Ecto neural progenitor cell (in vitro differentiated cells): ENCODE results near the gene WDR75.
"Not testable (repeated sequence)": the region's sequence is repeated elsewhere in the genome, so short reads cannot be mapped to it uniquely, and the experiment has no call there.

ENCODE experiments used
- DNase-seq: peaks from one replicate; pipeline ENCODE4 v3.0.0-alpha.2; 2018; ENCODE audit warnings: low spot score

The WDR75 gene

DNA sequence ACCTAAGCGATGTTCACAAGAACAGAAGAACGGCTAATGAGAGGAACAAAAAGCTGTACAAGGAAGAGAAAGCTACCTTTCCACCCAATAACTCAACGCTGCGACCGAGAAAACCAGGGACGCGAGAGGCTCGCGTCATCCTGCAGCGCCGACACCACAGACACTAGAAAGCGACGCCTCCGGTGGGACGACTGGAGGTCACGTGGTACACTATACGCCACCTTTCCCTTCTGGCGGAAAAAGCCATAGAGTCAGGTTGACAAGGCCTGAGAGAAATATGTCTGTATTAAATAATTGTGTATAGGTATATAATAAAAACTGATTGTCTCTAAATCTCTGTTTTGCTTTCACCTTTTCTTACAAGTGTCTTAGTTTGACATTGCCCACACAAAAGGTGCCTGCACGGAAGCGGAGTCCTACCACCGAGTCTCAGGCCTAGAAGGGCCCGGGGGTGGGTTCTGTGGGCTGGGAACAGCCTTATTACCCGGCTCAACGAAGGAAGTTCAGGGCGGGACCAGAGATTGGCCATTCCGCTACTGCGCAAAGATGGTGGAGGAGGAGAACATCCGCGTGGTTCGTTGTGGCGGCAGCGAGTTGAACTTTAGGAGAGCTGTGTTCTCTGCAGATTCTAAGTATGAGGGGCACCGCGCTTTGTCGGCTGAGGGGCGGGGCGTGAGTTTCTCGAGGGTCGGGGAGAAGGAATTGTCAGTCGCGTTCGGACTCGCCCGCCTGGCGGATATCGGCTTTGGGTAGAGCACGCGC, at the start of gene WDR75:
WDR75 (plus strand) TSS at position 528 of the 762 bp plus-strand sequence; CDS start at position 547, 19 bp downstream.
- DNase-seq, result peak; percentile 91

DNA sequence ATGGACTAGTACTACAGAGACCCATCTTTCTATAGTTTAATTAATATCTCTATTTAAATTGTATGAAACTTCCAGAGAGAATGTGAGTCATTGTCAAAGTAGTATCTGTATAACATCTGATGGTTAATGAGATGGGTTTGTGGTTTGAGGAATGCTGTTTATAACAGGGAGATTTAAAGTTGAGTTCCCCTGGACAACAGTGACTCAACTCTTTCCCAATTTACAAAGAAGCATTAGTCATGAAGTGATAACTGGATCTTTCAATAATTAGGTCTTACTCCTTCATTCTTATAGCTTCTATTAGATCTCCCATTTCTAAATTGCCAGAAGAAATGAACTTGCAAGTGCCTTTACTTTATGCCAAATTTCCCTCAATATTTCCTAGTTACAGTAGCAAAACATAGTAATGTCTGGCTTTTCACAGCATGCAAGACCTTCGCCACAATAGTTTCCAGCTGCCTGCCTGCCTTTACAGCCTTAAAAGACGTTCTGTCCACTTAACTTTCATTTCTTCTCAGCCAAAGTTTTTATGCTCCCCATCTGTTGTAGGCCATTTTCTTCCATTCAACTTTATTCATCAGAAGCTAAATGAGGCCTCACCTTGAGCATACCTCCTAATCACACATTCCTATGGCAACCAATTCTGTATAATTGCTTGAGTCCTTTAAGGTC, 47.7 kb upstream of the WDR75 start:
- no peak for DNase-seq

DNA sequence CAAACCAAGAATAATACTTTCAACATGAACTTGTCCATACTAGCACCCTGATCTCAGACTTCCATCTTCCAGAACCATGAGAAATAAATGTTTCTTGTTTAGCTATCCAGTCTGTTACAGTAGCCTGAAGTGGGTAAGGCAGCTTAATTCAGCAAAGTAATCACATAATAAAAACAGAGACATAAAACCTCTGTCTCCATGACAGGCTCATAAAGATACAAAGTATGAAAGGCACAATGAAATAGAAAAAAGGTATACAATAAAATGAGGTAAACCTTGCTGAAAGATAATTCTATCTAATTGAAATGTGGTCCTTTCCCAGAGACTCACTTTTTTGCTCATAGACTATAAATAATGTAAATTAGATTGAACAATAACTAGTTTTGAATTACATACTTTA, 46.7 kb upstream of the WDR75 start:
- DNase-seq, result no peak

DNA sequence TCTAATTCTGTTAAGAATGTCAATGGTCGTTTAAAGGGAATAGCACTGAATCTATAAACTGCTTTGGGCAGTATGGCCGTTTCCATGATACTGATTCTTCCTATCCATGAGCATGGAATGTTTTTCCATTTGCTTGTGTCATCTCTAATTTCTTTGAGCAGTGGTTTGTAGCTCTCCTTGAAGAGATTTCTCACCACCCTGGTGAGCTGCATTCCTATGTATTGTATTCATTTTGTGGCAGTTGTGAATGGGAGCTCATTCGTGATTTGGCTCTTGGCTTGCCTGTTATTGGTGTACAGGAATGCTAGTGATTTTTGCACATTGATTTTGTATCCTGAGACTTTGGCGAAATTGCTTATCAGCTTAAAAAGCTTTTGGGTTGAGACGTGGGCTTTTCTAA, 38.3 kb upstream of the WDR75 start:
- no peak for DNase-seq

DNA sequence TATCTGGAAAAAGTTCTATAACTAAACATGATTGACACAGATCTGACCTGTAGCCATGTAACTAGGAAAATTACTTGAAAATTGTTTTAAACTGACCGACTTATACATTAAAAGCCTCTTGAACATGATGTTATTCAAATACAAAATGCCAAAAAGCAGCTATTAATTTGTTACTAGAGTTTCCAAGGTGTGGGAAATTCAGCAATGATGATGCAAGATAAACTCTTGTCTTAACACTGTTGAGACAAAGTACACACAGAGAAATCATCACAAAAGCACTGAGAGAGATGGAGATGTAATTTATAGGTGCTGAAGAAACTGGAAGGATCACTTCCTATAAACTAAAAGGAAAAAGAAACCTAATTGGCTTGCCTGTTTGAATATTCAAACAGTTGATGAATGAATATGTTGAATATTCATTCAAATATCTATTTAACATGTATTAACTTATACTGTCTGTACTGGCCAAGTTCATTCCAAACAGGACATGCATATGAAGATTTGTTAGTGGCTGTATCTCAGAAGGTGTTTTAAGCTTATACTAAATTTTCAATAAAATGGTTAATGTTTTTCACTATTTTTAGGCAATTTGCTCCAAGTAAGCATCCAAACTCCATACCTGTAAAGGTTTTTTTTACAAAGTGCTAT, 34.6 kb upstream of the WDR75 start:
- no peak for DNase-seq

DNA sequence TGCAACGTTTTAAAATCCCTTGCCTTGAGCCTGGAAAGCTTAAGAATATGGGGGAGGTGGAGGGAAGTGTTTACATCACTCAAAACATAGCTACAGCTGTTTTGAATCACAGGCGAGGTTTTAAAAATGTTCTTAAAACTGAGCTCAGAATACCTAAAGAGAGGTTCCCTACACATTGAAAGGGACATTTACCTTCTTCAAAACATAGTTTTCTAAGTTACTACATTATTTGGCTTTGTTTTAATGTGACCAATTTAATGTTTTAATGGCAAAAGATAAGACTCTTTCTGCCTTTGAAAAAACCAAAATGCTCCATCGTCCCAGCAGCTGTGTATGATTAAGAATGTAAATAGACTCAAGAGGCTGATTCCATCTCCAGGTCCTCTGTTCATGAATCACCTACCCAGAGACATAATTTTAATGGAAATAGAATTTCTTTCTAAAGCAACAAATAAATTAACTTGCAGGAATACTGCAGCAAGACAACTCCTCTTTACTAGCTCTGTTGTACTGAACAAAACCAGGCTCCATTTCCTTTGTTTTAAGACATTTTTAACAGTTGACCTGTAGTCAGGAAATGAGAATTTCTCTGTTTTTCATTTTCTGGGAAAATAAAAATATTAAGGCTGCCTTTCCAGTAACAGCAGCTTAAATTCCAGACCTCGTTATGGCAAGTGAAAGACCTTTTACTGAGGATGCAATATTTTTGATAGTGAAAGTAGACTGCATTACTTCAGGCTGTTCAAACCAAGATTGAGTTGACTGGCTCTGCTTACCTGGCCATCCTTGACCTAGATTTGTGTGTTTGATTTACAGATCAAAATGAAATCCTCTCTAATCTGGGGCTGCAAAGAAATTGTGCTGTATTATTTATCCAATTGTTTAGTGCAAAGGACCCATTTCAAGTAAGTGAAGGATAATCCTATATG, 33.7 kb upstream of the WDR75 start:
- no peak for DNase-seq

DNA sequence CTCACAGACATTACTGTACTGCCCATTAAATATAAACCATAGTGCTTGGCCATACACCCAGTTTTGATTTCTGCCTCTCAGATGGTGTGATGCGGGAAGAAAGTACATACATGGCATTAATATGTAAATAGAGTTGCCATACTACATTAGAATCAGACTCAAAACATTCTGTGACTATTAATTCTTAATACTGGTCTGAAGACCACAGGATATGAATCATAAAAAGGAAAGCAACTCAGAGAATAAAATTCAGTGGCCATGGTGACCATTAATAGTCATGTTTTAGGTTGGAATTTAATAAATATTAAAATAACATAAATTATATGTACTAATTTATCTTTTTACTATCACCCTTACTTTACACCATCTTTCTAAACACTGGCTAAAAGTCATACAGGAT, 33.0 kb upstream of the WDR75 start:
- no peak for DNase-seq

DNA sequence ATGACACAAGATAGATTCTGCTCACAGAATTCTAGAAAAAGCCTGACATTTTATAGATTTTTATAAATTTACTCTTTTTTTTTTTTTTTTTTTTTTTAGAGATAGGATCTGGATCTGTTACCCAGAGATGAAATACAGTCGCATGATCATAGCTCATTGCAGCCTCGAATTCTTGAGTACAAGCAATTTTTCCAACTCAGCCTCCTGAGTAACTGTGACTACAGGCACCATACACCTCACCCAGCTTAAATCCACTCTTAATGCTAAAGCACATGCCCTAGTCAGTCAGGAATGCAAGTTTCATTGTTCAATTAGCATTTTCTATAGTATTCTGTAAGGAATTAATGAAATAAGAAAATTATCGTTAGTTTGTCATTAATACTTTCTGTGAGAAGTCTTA, 32.1 kb upstream of the WDR75 start:
- no peak for DNase-seq

DNA sequence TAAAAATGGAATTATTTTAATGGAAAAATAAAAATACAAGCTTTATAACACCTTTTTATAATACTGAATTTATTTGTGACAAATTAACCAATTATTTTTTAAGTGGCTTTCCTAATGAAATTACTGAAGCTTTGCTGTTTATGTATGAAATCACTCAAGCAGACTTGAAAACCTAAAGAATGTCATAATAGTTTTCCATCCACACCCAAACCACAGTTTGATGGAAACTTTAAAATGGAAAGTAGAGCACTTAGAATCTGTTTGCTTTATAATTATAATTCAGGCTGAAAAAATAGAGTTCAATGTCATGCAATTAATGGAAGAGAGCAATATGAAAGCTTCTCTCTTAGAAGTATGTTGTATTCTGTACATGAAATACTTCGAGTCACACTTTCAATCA, 31.6 kb upstream of the WDR75 start:
- DNase-seq, result no peak

DNA sequence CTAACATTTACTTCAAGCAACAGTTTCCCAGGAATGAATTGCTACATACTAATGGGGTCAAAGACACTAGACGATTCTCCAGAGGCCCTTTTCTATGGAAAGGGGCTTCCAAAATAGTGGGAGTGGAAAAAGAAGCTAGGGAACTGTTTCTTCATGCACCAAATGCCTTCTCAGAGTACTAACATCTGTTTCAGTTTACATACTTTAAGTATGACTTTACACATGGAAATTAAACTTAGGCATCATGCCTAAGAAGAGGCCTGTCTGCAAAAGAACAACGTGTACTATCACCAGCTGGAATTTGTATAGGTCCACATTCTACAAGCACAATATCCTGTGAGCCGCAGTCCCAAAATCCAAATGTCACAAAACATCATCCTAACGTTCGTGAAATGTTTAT, 29.4 kb upstream of the WDR75 start:
- DNase-seq, result no peak

DNA sequence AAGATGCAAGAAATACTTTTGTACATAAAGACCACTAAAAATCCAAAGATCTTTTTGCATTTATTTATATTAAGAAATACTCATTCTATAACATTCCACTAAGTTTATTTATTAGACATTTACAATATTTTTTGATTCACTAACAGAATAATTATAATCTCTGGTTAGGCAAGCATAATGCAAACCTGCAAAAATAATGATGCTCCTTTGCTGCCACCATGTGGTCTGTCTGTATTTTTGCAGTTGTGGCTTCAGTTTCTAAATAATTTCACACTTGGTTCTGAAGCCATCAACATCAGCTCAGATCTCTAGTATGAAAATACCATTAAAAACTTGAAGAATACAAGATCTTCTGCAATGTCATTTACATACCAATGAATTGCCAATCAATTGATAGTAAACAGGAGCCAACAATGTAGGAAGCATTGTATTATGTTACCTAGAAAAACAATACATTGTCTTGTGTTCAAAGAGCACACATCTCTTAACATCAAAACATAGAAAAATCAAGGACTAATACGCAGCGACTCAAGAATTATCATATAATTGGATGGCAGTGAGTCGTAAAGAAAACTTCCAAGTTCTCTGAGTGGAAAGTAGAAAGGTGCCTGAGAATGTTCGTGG, 28.8 kb upstream of the WDR75 start:
- no peak for DNase-seq

DNA sequence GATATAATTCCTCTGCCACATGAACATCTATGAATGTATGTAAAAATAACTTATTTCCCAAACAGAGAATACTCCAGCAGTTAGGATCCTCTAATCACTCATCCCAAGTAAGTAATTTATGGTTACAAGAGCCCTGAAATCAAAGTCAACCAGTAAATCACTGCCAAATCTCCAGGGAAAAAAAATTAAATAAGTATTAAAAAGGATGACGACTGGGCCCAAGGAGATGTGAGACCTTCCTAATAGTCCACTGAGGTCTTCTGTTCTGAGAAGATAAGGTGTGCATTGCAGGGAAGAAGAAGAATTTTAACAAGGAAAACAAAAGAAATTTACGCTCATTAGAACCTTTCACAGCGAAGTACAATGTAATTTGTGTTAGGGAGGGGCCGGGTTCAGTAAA, 28.0 kb upstream of the WDR75 start:
- DNase-seq, result no peak

DNA sequence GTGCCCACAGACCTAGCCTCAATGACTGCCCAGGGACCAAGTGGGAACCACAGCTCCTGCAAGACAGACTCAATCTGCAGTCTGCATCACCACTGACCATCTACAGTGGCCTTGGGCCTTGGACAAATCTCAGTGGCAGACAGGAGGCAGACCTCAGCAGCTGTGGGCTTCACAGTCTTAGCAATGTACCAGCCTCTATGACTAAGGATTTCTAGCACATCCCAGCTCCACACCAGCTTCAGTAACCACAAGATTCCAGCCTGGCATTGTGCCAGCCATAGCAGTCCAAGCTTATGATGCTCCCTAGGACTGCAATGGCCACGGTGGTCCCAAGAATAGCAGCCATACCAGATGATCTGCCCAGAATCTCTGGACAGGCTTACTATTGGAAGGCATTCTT, 19.6 kb upstream of the WDR75 start:
- DNase-seq, result no peak

DNA sequence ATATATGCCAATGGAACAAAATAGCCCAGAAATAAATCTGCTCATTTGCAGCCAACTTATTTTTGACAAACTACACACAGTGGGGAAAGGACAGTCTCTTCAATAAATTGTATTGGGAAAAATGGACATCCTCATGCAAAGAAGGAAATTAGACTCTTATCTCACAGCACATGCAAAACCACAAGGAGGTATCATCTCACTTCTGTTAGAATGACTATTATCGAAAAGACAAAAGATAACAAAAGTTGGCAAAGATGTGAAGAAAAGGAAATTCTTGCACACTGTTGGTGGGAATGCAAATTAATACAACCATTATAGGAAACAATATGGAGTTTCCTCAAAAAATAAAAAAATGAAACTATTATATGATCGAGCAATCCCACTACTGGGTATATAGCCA, 16.3 kb upstream of the WDR75 start:
- DNase-seq, result no peak

DNA sequence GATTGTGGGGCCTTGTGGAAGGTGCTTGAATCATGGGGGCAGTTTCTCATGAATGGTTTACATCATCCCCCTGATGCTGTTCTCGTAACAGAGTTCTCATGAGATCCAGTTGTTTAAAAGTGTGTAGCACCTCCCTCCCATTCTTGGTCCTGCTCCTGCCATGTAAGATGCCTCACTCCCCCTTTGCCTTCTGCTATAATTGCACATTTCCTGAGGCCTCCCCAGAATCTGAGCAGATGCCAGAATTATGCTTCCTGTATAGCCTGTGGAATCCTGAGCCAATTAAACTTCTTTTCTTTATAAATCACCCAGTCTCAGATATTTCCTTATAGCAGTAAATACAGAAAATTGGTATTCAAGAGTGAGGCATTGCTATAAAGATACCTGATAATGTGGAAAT, 15.6 kb upstream of the WDR75 start:
- DNase-seq, result no peak

DNA sequence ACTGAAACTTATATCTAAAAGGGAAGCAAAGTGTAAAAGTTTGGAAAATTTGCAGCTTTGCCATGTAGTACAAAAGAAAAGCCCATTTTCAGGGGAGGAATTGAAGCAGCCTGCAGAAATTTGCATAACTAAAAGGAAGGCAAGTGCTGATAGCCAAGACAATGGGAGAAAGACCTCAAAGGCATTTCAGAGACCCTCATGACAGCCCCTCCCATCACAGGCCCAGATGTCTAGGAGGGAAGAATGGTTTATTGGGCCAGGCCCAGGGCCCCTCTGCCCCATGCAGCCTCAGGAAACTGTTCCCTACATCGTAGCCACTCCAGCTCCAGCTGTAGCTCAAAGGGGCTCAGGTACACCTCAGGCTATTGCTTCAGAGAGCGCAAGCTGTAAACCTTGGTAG, 14.4 kb upstream of the WDR75 start:
- no peak for DNase-seq

DNA sequence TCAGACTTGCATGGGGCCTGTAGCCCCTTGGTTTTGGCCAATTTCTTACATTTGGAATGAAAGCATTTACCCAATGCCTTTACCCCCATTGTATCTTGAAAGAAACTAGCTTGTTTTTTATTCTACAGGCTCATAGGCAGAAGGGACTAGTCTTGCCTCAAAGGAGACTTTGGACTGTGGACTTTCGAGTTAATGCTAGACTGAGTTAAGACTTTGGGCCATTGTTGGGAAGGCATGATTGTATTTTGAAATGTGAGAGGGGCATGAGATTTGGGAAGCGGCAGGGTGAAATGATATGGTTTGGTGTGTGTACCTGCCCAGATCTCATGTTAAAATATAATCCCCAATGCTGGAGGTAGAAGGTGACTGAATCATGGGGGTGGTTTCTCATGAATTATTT, 13.4 kb upstream of the WDR75 start:
- no peak for DNase-seq

DNA sequence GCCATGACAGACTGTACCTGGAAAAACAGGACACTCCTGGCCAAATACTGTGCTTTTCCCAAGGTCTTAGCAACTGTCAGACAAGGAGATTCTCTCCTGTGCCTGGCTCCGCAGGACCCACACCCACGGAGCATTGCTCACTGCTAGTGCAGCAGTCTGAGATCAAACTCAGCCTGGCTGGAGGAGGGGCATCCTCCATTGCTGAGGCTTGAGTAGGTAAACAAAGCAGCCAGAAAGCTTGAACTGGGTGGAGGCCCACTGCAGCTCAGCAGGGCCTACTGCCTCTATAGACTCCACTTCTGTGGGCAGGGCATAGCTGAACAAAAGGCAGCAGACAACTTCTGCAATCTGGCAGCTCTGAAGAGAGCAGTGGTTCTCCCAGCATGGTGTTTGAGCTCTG, 10.8 kb upstream of the WDR75 start:
- DNase-seq, result not testable (repeated sequence)

DNA sequence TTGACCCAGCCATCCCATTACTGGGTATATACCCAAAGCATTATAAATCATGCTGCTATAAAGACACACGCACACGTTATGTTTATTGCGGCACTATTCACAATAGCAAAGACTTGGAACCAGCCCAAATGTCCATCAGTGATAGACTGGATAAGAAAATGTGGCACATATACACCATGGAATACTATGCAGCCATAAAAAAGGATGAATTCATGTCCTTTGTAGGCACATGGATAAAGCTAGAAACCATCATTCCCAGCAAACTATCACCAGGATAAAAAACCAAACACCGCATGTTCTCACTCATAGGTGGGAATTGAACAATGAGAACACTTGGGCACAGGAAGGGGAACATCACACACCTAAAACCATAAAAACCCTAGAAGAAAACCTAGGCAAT, 5.5 kb upstream of the WDR75 start:
- not testable (repeated sequence) for DNase-seq

DNA sequence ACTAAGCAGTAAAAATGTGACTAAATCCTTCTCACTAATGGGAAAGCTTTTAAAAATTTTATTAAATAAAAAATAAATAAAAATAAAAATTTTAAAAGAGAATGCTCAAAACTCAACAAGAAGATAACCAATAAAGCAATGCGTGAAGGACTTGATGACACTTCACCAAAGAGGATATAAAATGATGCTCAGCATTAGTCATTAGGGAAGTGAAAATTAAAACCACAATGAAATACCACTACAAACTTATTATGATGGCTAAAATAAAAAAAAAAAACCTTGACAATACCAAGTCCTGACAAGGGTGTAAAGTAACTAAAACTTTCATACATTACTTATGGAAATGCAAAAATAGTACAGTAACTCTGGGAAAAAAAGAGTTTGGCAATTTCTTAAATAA, 3.3 kb upstream of the WDR75 start:
- no peak for DNase-seq

DNA sequence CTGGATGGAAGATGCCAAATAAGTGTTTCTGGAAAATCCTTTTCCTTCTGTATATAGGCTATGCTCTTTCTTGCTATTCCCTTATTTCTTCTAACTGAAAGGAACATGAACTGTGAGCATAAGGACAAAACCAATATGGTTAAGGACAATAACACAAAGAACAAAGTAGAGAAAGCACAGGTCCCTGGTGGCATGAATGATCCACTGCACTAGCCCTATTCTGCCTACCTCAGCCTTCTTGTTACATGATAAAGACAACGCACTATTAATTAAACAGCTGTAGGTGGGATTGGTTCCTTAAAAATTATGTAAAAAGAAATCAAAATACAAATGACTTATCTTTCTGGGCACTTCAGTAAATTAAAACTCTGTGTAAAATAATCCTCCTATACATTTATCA, 1.9 kb upstream of the WDR75 start:
- no peak for DNase-seq

DNA sequence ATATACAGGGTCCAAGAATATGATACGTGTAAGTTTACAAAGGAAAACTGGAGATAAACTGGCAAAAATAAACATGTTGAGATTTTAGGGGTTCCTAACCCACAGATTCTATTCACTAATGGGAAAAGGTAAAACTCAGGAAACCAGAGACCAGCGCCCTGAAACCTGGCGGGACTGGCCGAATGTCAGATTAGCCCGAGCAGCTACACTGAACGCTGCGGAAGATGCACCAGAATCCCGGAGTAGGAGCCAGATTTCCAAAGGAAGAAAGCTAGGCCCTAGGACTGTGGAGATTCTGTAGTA, 679 bp upstream of the WDR75 start:
- no peak for DNase-seq
